H9 (cell line): ENCODE results near the gene FANCC. TPM values are rescaled to one million over a fixed set of nuclear protein-coding genes. Genes with fewer than 3 reads are reported as not detected.

Source experiments
- DNase-seq: peaks from one replicate; pipeline ENCODE4 v3.0.0-alpha.2; 2017
- H2AFZ ChIP-seq: one replicate; pipeline ENCODE4 v1.6.1; 2013; ENCODE audit warnings: mild to moderate bottlenecking, low read length, control low read depth, moderate library complexity
- H2AK5ac ChIP-seq: 2 replicates; pipeline ENCODE4 v1.6.1; 2013; ENCODE audit warnings: low read length, control low read depth, mixed read lengths; ENCODE audit not compliant: insufficient read length
- H2BK120ac ChIP-seq: one replicate; pipeline ENCODE4 v1.6.1; 2013; ENCODE audit warnings: low read depth, mild to moderate bottlenecking, low read length, control low read depth, inconsistent platforms; ENCODE audit not compliant: poor library complexity, severe bottlenecking
- H2BK12ac ChIP-seq: 2 replicates; pipeline ENCODE4 v1.6.1; 2013; ENCODE audit warnings: low read length, control low read depth, mixed read lengths, low read depth; ENCODE audit not compliant: insufficient read length
- H2BK15ac ChIP-seq: 2 replicates; pipeline ENCODE4 v1.6.1; 2013; ENCODE audit warnings: low read depth, low read length, control low read depth
- H2BK20ac ChIP-seq: one replicate; pipeline ENCODE4 v1.6.1; 2013; ENCODE audit warnings: low read depth, mild to moderate bottlenecking, low read length, control low read depth, inconsistent platforms; ENCODE audit not compliant: poor library complexity, severe bottlenecking
- H2BK5ac ChIP-seq: 2 replicates; pipeline ENCODE4 v1.6.1; 2013; ENCODE audit warnings: low read length, control low read depth, mixed read lengths; ENCODE audit not compliant: insufficient read length
- H3K14ac ChIP-seq: 2 replicates; pipeline ENCODE4 v1.6.1; 2013; ENCODE audit warnings: low read length, control low read depth; ENCODE audit not compliant: insufficient read depth
- H3K18ac ChIP-seq: 2 replicates; pipeline ENCODE4 v1.6.1; 2013; ENCODE audit warnings: low read depth, mild to moderate bottlenecking, mixed read lengths, low read length, control low read depth; ENCODE audit not compliant: insufficient read length
- H3K23ac ChIP-seq: 2 replicates; pipeline ENCODE4 v1.6.1; 2013; ENCODE audit warnings: low read length, control low read depth, mixed read lengths, low read depth; ENCODE audit not compliant: insufficient read length
- H3K23me2 ChIP-seq: 2 replicates; pipeline ENCODE4 v1.6.1; 2013; ENCODE audit warnings: low read depth, mild to moderate bottlenecking, mixed read lengths, low read length, control low read depth; ENCODE audit not compliant: insufficient read length, poor library complexity, severe bottlenecking
- H3K27ac ChIP-seq: 2 replicates; pipeline ENCODE4 v1.5.1; 2013; ENCODE audit warnings: low read length, control low read depth, mixed read lengths, low read depth; ENCODE audit not compliant: insufficient read length
- H3K27me3 ChIP-seq: 2 replicates; pipeline ENCODE4 v1.6.1; 2013; ENCODE audit warnings: low read length, control low read depth, inconsistent platforms; ENCODE audit not compliant: insufficient read depth
- H3K4ac ChIP-seq: 2 replicates; pipeline ENCODE4 v1.6.1; 2013; ENCODE audit warnings: low read depth, mild to moderate bottlenecking, control low read depth, inconsistent platforms, low read length, moderate library complexity
- H3K4me1 ChIP-seq: 2 replicates; pipeline ENCODE4 v1.6.1; 2013; ENCODE audit warnings: low read length, control low read depth, inconsistent platforms; ENCODE audit not compliant: insufficient read depth
- H3K4me2 ChIP-seq: 2 replicates; pipeline ENCODE4 v1.6.1; 2013; ENCODE audit warnings: low read length, control low read depth, mixed read lengths; ENCODE audit not compliant: insufficient read length, insufficient read depth
- H3K56ac ChIP-seq: 2 replicates; pipeline ENCODE4 v1.6.1; 2013; ENCODE audit warnings: low read depth, mild to moderate bottlenecking, mixed read lengths, low read length, control low read depth; ENCODE audit not compliant: insufficient read length
- H3K79me1 ChIP-seq: 2 replicates; pipeline ENCODE4 v1.6.1; 2013; ENCODE audit warnings: low read depth, mild to moderate bottlenecking, moderate library complexity, low read length, control low read depth, inconsistent platforms; ENCODE audit not compliant: insufficient read depth, poor library complexity, severe bottlenecking
- H3K79me2 ChIP-seq: 2 replicates; pipeline ENCODE4 v1.6.1; 2013; ENCODE audit warnings: low read length, control low read depth, inconsistent platforms; ENCODE audit not compliant: insufficient read depth
- H3K9ac ChIP-seq: 2 replicates; pipeline ENCODE4 v1.6.1; 2013; ENCODE audit warnings: low read length, control low read depth, mixed read lengths; ENCODE audit not compliant: insufficient read length; ENCODE audit errors: extremely low read depth
- H3K9me3 ChIP-seq: one replicate; pipeline ENCODE4 v1.6.1; 2013; ENCODE audit warnings: low read depth, low read length, inconsistent platforms; ENCODE audit not compliant: control insufficient read depth
- H3T11ph ChIP-seq: one replicate; pipeline ENCODE4 v1.6.1; 2013; ENCODE audit warnings: mild to moderate bottlenecking, low read length, control low read depth, inconsistent platforms
- H4K20me1 ChIP-seq: one replicate; pipeline ENCODE4 v1.6.1; 2013; ENCODE audit not compliant: control insufficient read depth, insufficient read length, insufficient read depth
- H4K5ac ChIP-seq: 2 replicates; pipeline ENCODE4 v1.6.1; 2013; ENCODE audit warnings: low read depth, mild to moderate bottlenecking, mixed read lengths, low read length, control low read depth; ENCODE audit not compliant: insufficient read length
- H4K8ac ChIP-seq: replicated peaks from 2 replicates; pipeline ENCODE4 v1.6.1; 2013; ENCODE audit warnings: low read length, control low read depth, mixed read lengths, low read depth; ENCODE audit not compliant: insufficient read length
- H4K91ac ChIP-seq: 2 replicates; pipeline ENCODE4 v1.6.1; 2013; ENCODE audit warnings: low read depth, mild to moderate bottlenecking, moderate library complexity, mixed read lengths, low read length, control low read depth; ENCODE audit not compliant: insufficient read length
- H3K27ac Mint-ChIP-seq, 3 experiments: 2 replicates in 2 of 3; 3 replicates in 1 of 3; pipeline ENCODE4 v1.8.0; 2020 to 2021; ENCODE audit warnings: mixed read lengths in 3 of 3, mild to moderate bottlenecking in 1 of 3, moderate library complexity in 1 of 3
- H3K27me3 Mint-ChIP-seq: 2 replicates; pipeline ENCODE4 v1.8.0; 2021; ENCODE audit warnings: low read depth, mild to moderate bottlenecking, moderate library complexity, mixed read lengths
- H3K36me3 Mint-ChIP-seq, 3 experiments: 2 replicates in 2 of 3; 3 replicates in 1 of 3; pipeline ENCODE4 v1.8.0; 2020 to 2021; ENCODE audit warnings: low read depth in 3 of 3, mixed read lengths in 3 of 3; ENCODE audit not compliant: insufficient read depth in 1 of 3
- H3K4me1 Mint-ChIP-seq, 2 experiments: 2 replicates each; pipeline ENCODE4 v1.8.0; 2020; ENCODE audit warnings: mixed read lengths in 2 of 2
- H3K4me3 Mint-ChIP-seq, 2 experiments: 2 replicates in 1 of 2; 3 replicates in 1 of 2; pipeline ENCODE4 v1.8.0; 2020 to 2021; ENCODE audit warnings: mild to moderate bottlenecking in 2 of 2, mixed read lengths in 2 of 2, moderate library complexity in 1 of 2
- H3K9me3 Mint-ChIP-seq, 2 experiments: 2 replicates in 1 of 2; 3 replicates in 1 of 2; pipeline ENCODE4 v1.8.0; 2020; ENCODE audit warnings: mild to moderate bottlenecking in 2 of 2, mixed read lengths in 2 of 2, moderate library complexity in 1 of 2
- CTCF ChIP-seq: fragments of 200-600 bp; sonication (generic); conservative IDR thresholded peaks from 3 replicates; pipeline ENCODE4 v1.8.0; 2021; ENCODE audit warnings: antibody characterized with exemption, mild to moderate bottlenecking
- WGBS: extraction: QIAGEN DNeasy Blood & Tissue Kit; methylation state at CpG from one replicate; pipeline ENCODE4 v1.1.7; 2013; ENCODE audit warnings: missing lambda C conversion rate, low lambda C conversion rate, mixed read lengths; ENCODE audit not compliant: insufficient read length; ENCODE audit errors: extremely low coverage; 5-methylcytosine and 5-hydroxymethylcytosine counted together
- total RNA-seq: library from RNA; stranded (reverse); gene quantifications from 2 replicates; pipeline ENCODE4 v1.2.1, GENCODE V29; 2021

The FANCC gene
- total RNA-seq, 1 experiment from 2014 or later, result 14.6 TPM

- H2BK15ac ChIP-seq, result no peak overlapping the region
- no peaks in the 10 kb centered on the region for H4K20me1 ChIP-seq
- H2BK12ac ChIP-seq, result no peak overlapping the region
- no peak overlapping the region for H2BK120ac ChIP-seq
- no peak overlapping the region for H3K27ac ChIP-seq
- H3K23ac ChIP-seq, result no peak overlapping the region
- Mint-ChIP-seq H3K27ac (no peak overlapping the region), H3K9me3 (no peaks in the 10 kb centered on the region), H3K4me3 (no peak overlapping the region), H3K36me3 (no peaks in the 10 kb centered on the region), H3K4me1 (peaks cover 0 to 14% of the 10 kb centered on the region in 2 experiments; a peak in 2 of 4 replicates), H3K27me3 (peaks cover 60% of the 10 kb centered on the region)
- H2AFZ ChIP-seq, result no peak overlapping the region
- H2AK5ac ChIP-seq, result no peak overlapping the region
- H3K27me3 ChIP-seq, result peaks cover 21% of the 10 kb centered on the region; the same call in 1 of the 2 replicates
- H3K23me2 ChIP-seq, result peaks cover 11% of the 10 kb centered on the region
- no peak overlapping the region for H4K8ac ChIP-seq
- H3K14ac ChIP-seq, result no peak overlapping the region
- no peaks in the 10 kb centered on the region for H3K79me1 ChIP-seq
- H3K18ac ChIP-seq, result no peak overlapping the region
- WGBS, result no CpG with 5 or more reads among the region's 4 CpGs
- no peak overlapping the region for H4K91ac ChIP-seq
- no peak overlapping the region for H2BK5ac ChIP-seq
- no peaks in the 10 kb centered on the region for H3K4me1 ChIP-seq
- TF ChIP-seq CTCF, result no peak
- H3K56ac ChIP-seq, result no peak overlapping the region
- H3T11ph ChIP-seq, result no peak overlapping the region
- H2BK20ac ChIP-seq, result no peak overlapping the region
- no peaks in the 10 kb centered on the region for H3K79me2 ChIP-seq
- no peak for DNase-seq
- H3K4ac ChIP-seq, result no peak overlapping the region
- H3K4me2 ChIP-seq, result no peak overlapping the region
- no peaks in the 10 kb centered on the region for H3K9me3 ChIP-seq
- no peak overlapping the region for H4K5ac ChIP-seq
- no peak overlapping the region for H3K9ac ChIP-seq
Observed at GRCh38 chr9:95346021-95346420, 28.5 kb upstream of the FANCC start.
